Osteocyte (in vitro differentiated cells): Measurements from ENCODE around the gene ATXN1. TPM values are rescaled to one million over a fixed set of nuclear protein-coding genes. Genes with fewer than 3 reads are reported as not detected.

ENCODE experiments used
- DNase-seq: peaks from one replicate; pipeline ENCODE4 v3.0.0; 2021; ENCODE audit warnings: mixed read lengths; ENCODE audit not compliant: unreplicated experiment; ENCODE audit errors: extremely low spot score
- H3K27ac Mint-ChIP-seq: one replicate; pipeline ENCODE4 v1.8.0; 2021; ENCODE audit warnings: mild to moderate bottlenecking, mixed read lengths; ENCODE audit not compliant: unreplicated experiment
- H3K27me3 Mint-ChIP-seq: one replicate; pipeline ENCODE4 v1.8.0; 2021; ENCODE audit warnings: mixed read lengths; ENCODE audit not compliant: unreplicated experiment
- H3K36me3 Mint-ChIP-seq: one replicate; pipeline ENCODE4 v1.8.0; 2021; ENCODE audit warnings: mixed read lengths; ENCODE audit not compliant: unreplicated experiment
- H3K4me1 Mint-ChIP-seq: one replicate; pipeline ENCODE4 v1.8.0; 2021; ENCODE audit warnings: mixed read lengths; ENCODE audit not compliant: unreplicated experiment
- H3K4me3 Mint-ChIP-seq: one replicate; pipeline ENCODE4 v1.8.0; 2021; ENCODE audit warnings: mild to moderate bottlenecking, moderate library complexity, mixed read lengths; ENCODE audit not compliant: unreplicated experiment
- H3K9me3 Mint-ChIP-seq: one replicate; pipeline ENCODE4 v1.8.0; 2021; ENCODE audit warnings: mixed read lengths; ENCODE audit not compliant: unreplicated experiment
- total RNA-seq: library from RNA; stranded (reverse); gene quantifications from 2 replicates; pipeline ENCODE4 v1.2.1, GENCODE V29; 2021
- TF ChIP-seq, protein P1 (sequence below): fragments of 200-600 bp; sonication (generic); IDR thresholded peaks from 2 replicates; pipeline ENCODE4 v1.5.0; 2021; ENCODE audit warnings: antibody characterized with exemption, mild to moderate bottlenecking, moderate library complexity

ATXN1 gene
- total RNA-seq, 1 donor from 2014 or later: 54.4 TPM

DNA sequence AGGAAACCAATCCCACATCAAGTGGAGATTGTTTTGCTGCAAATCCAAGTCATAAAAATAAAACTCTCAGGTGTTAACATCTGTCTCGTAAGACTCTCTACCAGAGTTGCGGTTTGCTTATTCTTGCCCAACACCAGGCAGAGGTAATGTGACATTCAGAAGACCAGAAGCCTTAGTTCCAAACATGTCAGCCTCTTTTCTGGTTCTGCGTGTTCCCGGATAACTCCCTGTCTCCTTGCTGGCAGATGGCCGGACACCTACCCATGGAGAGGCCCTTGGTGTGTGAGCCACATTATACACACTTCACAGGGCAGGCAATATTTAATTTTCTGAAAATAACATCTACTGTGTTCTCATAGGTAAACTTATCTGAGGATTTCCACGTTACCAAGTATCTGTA is 449.5 kb downstream of the ATXN1 start:
- DNase-seq: no peak
- Mint-ChIP-seq H3K4me3 (no peak overlapping the region), H3K27ac (no peak overlapping the region), H3K36me3 (peaks cover 11% of the 10 kb centered on the region), H3K4me1 (peaks cover 3% of the 10 kb centered on the region), H3K27me3 (no peaks in the 10 kb centered on the region), H3K9me3 (no peaks in the 10 kb centered on the region)
- TF ChIP-seq, protein P1, sequence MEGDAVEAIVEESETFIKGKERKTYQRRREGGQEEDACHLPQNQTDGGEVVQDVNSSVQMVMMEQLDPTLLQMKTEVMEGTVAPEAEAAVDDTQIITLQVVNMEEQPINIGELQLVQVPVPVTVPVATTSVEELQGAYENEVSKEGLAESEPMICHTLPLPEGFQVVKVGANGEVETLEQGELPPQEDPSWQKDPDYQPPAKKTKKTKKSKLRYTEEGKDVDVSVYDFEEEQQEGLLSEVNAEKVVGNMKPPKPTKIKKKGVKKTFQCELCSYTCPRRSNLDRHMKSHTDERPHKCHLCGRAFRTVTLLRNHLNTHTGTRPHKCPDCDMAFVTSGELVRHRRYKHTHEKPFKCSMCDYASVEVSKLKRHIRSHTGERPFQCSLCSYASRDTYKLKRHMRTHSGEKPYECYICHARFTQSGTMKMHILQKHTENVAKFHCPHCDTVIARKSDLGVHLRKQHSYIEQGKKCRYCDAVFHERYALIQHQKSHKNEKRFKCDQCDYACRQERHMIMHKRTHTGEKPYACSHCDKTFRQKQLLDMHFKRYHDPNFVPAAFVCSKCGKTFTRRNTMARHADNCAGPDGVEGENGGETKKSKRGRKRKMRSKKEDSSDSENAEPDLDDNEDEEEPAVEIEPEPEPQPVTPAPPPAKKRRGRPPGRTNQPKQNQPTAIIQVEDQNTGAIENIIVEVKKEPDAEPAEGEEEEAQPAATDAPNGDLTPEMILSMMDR: no peak

DNA sequence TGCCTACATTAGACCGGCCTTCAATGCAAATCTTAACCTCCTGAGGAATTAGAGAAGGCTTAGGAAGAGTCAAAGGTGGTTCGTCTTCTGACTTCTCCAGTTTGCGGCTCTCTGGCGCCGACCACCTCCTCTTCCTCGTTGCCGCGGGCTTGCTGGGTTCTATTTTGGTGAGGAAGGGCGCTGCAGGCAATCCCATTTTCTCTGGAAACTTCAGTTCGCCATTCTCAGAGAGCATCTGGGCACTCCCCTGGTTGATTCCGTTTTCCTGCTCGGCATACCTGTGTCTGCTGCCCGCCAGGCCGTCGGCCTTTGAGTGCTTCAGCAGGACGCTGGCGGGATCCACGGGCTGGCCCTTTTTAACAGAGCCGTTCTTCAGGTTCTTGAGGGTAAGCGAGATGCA is 454.9 kb downstream of the ATXN1 start:
- DNase-seq: no peak
- Mint-ChIP-seq H3K9me3 (no peaks in the 10 kb centered on the region), H3K4me3 (no peak overlapping the region), H3K27ac (no peak overlapping the region), H3K4me1 (no peaks in the 10 kb centered on the region), H3K36me3 (peaks cover 45% of the 10 kb centered on the region), H3K27me3 (no peaks in the 10 kb centered on the region)
- TF ChIP-seq, protein P1: no peak

DNA sequence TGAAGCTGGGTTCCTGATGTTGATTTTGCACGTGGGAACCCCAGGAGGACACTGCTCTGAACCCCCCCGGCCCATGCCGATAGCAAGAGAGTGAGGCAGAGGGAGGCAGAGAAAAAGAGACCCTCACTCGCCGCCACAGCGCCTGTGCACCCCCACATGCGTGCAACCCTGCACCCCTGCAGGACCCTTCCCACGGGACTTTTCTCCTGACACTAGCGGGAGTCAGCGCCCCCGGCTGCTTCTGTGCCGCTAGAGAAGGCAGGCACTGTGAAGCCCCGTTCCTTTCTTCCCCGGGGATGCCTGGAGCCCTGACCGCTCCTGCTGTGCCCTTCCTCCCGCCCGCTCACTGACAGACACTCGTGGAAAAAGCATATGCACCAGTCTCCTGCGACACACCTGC is 455.5 kb downstream of the ATXN1 start:
- TF ChIP-seq, protein P1: no peak
- DNase-seq: no peak
- Mint-ChIP-seq H3K36me3 (peaks cover 48% of the 10 kb centered on the region), H3K9me3 (no peaks in the 10 kb centered on the region), H3K4me3 (no peak overlapping the region), H3K27ac (no peak overlapping the region), H3K27me3 (no peaks in the 10 kb centered on the region), H3K4me1 (no peaks in the 10 kb centered on the region)

DNA sequence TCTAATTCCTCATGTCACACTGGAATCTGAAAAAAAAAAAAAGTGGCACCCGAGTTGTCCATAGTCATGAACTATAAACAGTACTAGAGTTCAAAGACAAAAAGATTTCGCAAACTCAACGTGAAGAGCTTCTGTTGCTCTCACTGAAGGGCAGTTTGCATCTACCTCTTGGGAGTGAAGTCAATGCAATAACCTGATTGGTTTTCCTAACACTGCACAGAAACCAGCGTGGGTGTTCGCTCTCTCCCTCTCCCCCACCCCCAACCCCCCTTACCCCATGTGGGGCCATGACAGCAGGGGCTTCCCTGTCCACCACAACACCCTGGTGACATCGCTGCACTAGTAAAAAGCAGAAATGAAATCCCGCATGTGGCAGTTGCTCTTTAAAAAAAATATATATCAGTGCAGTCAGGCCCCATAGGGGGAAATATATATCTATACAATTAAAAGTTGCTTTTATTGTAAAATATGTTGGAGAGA is 456.0 kb downstream of the ATXN1 start:
- no peak overlapping the region for H3K4me3 Mint-ChIP-seq
- H3K27me3 Mint-ChIP-seq: no peaks in the 10 kb centered on the region
- H3K4me1 Mint-ChIP-seq: no peaks in the 10 kb centered on the region
- H3K9me3 Mint-ChIP-seq: no peaks in the 10 kb centered on the region
- no peak overlapping the region for H3K27ac Mint-ChIP-seq
- H3K36me3 Mint-ChIP-seq: peaks cover 50% of the 10 kb centered on the region
- TF ChIP-seq, protein P1: no peak
- DNase-seq: no peak

DNA sequence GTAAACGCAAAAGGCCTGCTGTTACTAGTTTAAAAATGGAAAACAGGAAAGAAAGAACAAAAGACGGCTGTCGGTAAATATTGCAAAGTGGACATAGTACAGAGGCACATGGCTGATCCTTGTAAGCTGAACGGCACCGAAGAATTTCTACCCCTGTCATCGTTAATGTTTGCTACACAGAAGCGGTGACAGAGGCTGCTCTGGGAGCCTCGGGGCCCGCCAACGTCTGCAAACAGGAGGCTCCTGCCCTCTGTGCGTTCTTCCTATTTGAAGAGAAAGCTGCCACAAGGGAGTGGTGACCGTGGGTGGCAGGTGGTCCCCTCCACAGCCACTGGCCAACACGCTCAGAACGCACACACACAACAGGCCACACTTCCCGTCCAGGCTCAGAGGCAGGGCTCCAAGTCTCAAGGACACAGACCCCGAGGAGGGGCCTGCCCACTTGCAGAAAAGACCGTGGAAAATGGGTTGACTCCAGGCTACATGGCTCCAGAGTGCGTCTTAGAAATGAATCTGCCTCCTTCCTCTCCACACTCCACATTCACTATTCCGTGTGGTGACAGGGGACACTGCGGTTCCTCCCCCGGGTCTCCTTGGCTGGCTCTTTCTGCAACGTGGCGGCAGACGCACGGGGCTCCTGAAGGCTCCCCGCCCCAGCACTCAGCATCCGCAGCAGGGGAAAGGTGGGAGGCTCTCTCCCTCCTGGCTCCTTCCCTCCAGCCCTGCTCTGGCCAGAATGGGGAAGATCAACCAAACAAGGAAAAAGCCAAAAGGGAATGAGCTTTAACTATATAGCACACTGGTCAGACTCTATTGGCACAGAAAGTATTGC is 458.3 kb downstream of the ATXN1 start:
- TF ChIP-seq, protein P1: no peak
- H3K4me3 Mint-ChIP-seq: no peak overlapping the region
- no peak for DNase-seq
- peaks cover 43% of the 10 kb centered on the region for H3K36me3 Mint-ChIP-seq
- no peaks in the 10 kb centered on the region for H3K4me1 Mint-ChIP-seq
- H3K9me3 Mint-ChIP-seq: no peaks in the 10 kb centered on the region
- H3K27ac Mint-ChIP-seq: no peak overlapping the region
- H3K27me3 Mint-ChIP-seq: no peaks in the 10 kb centered on the region
